Activated T-cell treated with anti-CD3 and anti-CD28 coated beads, Interleukin-2, amount 50 U/mL, for 72 hours (primary cell): ENCODE data around the gene SCG5. TPM values are rescaled to one million over a fixed set of nuclear protein-coding genes. Genes with fewer than 3 reads are reported as not detected.

Experiments used
- ATAC-seq, 2 donors: fragments of 150-1000 bp; cut with Tn5 transposase; replicated peaks in 1 of 2; 2 replicates each; pipeline ENCODE4 v1.10.0; 2021; ENCODE audit warnings: moderate library complexity in 2 of 2, mild to moderate bottlenecking in 1 of 2
- DNase-seq, 2 donors: peaks; one replicate each; pipeline ENCODE4 v3.0.0; 2021 to 2022; ENCODE audit warnings: mixed read lengths in 1 of 2
- H3K27ac Mint-ChIP-seq: one replicate; pipeline ENCODE4 v1.8.0; 2022; ENCODE audit warnings: mild to moderate bottlenecking, moderate library complexity, mixed read lengths
- H3K27me3 Mint-ChIP-seq: one replicate; pipeline ENCODE4 v1.8.0; 2022; ENCODE audit warnings: low read depth, mixed read lengths
- H3K36me3 Mint-ChIP-seq, 2 donors: one replicate each; pipeline ENCODE4 v1.8.0; 2022; ENCODE audit warnings: mixed read lengths in 2 of 2, mild to moderate bottlenecking in 1 of 2; ENCODE audit not compliant: insufficient read depth in 2 of 2
- H3K4me1 Mint-ChIP-seq: one replicate; pipeline ENCODE4 v1.8.0; 2022; ENCODE audit warnings: low read depth, mixed read lengths
- H3K4me3 Mint-ChIP-seq, 2 donors: one replicate each; pipeline ENCODE4 v1.8.0; 2022; ENCODE audit warnings: mild to moderate bottlenecking in 2 of 2, mixed read lengths in 2 of 2, moderate library complexity in 2 of 2
- H3K9me3 Mint-ChIP-seq, 2 donors: one replicate each; pipeline ENCODE4 v1.8.0; 2022; ENCODE audit warnings: mixed read lengths in 2 of 2
- total RNA-seq, 2 donors: library from RNA; stranded (reverse); gene quantifications; one replicate each; pipeline ENCODE4 v1.2.3, GENCODE V29; 2022

Gene SCG5
- total RNA-seq, 2 donors from 2014 or later: 3.5 to 4.7 TPM

DNA sequence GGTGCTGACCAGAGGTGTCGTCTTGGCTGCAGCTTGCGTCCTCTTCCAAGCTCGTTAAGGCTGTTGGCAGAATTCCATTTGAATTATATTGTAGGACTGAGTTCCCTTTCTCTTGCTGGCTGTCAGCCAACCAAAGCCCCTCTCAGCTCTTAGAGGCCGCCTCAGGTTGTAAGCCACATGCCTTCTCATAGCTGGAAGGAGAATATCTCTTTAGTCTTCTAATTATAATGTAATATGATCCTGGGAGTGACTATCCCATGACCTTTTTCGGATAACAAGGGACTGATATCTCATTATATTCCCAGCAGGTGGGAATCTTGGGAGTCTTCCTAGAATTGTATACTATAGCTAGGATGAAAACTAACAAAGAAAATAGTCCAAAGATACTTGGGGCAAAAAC, 4.8 kb downstream of the SCG5 start:
- DNase-seq (no peak), ATAC-seq (no peak)
- Mint-ChIP-seq H3K27ac (no peak overlapping the region), H3K4me1 (peaks cover 8% of the 10 kb centered on the region), H3K4me3 (no peak overlapping the region), H3K27me3 (peaks cover 5% of the 10 kb centered on the region), H3K36me3 (peaks cover 3 to 6% of the 10 kb centered on the region in 2 donors), H3K9me3 (no peaks in the 10 kb centered on the region)

DNA sequence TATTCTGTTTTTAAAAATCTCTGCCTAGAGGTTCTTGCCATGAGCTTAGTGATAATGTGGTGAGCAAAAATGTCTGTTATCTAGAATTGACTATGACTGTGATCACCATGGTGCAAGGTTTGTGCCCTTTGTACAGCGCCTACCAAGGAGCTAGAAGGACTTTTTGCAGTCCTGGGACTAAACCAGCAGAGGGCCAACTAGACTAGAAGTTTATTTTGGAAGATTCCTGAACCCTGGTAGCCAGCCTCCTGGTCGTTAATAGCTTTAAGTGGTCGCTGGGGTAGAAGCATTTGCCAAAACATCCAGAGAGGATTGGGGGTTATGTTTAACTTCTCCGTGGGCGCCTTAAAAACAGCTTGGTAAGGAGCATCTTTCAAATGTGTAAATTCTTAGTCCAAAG, 7.8 kb downstream of the SCG5 start:
- no peak for DNase-seq
- H3K27ac Mint-ChIP-seq: no peak overlapping the region
- H3K4me1 Mint-ChIP-seq: peaks cover 6% of the 10 kb centered on the region
- H3K9me3 Mint-ChIP-seq: no peaks in the 10 kb centered on the region
- H3K27me3 Mint-ChIP-seq: no peaks in the 10 kb centered on the region
- peaks cover 2 to 5% of the 10 kb centered on the region in 2 donors for H3K36me3 Mint-ChIP-seq
- H3K4me3 Mint-ChIP-seq: no peak overlapping the region
- ATAC-seq: no peak

DNA sequence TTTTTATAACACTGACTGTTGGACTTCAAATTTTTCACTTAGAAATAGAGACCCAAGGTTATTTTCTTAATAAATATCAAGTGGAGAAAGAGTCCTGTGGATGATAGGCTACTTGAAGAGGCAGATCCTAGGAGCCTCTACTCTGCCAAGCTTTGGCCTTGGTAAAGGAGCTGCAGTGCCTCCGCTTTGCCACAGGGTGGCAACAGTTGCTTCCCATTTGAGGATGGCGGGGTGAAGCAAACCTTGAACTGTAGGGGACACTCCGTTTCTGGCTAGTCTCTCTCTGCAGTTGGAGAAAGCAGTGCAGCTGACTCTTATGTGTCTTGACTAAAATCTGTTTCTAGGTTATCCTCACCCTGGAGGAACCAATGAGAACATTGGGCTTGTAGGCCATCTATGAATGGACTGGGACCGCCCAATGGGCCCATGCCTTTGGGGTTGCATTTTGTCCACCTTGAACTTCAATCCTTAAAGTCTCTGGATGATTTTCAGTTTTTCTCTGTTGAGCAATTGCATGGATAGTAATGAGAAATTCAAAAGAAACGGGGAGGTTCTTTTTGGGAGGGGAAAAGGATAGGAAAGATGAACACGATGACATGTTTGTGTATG, 9.8 kb downstream of the SCG5 start:
- ATAC-seq (peak; percentile 73 to 78), DNase-seq (peak; percentile 43 to 49)
- Mint-ChIP-seq H3K36me3 (peaks cover 2 to 3% of the 10 kb centered on the region in 2 donors), H3K27me3 (no peaks in the 10 kb centered on the region), H3K27ac (no peak overlapping the region), H3K4me1 (peaks cover 6% of the 10 kb centered on the region), H3K4me3 (no peak overlapping the region), H3K9me3 (no peaks in the 10 kb centered on the region)

DNA sequence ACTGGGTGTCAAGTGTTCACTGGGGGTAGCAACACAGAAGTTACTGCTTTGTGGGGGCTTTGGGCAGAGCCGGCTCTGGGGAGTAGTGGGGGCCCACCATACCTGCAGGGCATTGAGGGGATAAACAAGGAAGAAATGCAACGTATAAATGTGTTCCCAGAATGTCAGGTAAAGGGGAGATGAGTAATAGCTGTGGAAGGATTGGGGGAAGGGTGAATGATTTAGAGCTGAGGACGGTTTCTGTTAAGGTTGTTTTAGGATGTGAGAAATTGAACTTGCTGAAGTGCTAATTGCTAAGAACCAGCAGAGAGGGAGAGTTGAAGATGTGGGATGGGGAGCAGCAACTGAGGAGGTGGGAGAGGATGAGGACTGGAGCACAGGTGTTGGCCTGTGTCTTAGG, 10.7 kb downstream of the SCG5 start:
- Mint-ChIP-seq H3K27me3 (no peaks in the 10 kb centered on the region), H3K9me3 (no peaks in the 10 kb centered on the region), H3K36me3 (peaks cover 2 to 3% of the 10 kb centered on the region in 2 donors), H3K4me1 (peaks cover 7% of the 10 kb centered on the region), H3K27ac (no peak overlapping the region), H3K4me3 (no peak overlapping the region)
- ATAC-seq (no peak), DNase-seq (no peak)

DNA sequence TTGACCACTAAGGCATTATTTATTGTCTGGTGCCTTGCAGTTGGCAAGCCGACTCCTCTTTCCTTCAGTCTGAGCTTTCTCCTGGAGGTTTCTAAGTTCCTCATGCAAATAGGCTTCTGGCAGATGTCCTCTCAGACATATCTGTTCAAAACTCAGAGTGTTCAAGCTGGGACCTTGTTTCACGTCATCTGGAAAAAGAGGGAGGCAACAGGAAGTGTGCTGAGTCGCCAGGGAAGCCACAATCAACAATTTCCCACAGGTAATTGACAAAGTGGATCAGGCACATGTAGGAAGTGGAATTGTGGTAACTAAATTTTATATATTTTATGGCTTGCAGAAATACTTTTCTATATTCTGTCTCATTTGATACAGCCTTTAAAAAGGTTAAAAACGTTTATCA, 14.6 kb downstream of the SCG5 start:
- H3K27me3 Mint-ChIP-seq: no peaks in the 10 kb centered on the region
- H3K27ac Mint-ChIP-seq: no peak overlapping the region
- no peaks in the 10 kb centered on the region for H3K9me3 Mint-ChIP-seq
- no peak overlapping the region for H3K4me3 Mint-ChIP-seq
- ATAC-seq (no peak), DNase-seq (no peak)
- peaks cover 12% of the 10 kb centered on the region for H3K4me1 Mint-ChIP-seq
- H3K36me3 Mint-ChIP-seq: no peaks in the 10 kb centered on the region

DNA sequence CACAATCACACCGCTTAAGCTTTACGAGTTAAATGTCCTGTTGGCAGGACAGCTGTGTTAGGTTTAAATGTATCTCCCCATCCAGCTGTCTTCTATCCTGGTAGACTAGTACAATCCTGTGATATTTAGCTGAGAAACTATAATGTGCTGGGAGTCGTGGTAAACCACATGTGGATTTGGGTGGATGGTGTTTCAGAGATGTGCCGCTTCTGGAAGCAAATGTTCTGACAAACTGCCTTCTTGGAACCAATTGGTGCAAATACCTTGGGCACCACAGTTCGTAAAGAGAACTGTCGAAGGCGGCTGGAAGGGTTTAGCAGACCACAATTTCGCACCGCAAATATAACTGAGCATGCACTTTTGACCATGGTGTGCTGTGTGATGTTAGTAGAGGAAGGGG, 15.0 kb downstream of the SCG5 start:
- DNase-seq: no peak
- Mint-ChIP-seq H3K27ac (no peak overlapping the region), H3K4me1 (peaks cover 8% of the 10 kb centered on the region), H3K27me3 (no peaks in the 10 kb centered on the region), H3K9me3 (no peaks in the 10 kb centered on the region), H3K36me3 (no peaks in the 10 kb centered on the region), H3K4me3 (no peak overlapping the region)
- ATAC-seq: no peak

DNA sequence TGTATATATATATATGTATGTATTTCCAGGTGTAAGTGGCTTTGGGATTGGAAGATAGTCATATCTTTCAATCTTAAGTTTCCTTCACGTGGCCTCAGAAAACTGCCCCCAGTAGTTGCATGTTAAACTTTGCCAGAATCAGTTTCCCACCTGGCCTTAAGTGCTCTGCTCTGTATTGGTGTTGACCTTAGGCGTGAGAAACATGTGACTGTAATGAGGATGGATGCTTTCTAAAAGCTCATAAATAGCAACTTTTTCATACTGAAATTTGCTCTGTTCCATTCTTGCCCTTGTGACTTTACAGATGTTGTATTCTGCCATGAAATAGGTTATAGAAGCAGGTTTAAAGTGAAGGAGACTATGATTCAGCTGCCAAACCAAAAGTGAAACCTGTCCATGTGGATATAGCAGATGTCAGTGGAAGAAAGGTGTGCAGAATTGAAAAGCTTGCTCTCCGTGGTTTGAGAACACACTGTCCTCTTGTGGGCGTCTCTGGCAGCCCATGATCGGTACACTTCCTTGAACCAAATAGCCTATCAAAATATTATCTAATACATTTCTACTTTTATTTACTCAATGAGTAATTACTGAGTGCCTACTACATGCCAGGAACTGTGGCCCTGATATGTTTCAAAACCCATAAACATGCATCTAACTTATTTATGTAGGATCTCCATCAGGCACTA, 15.8 kb downstream of the SCG5 start:
- H3K27ac Mint-ChIP-seq: no peak overlapping the region
- no peak overlapping the region for H3K4me3 Mint-ChIP-seq

DNA sequence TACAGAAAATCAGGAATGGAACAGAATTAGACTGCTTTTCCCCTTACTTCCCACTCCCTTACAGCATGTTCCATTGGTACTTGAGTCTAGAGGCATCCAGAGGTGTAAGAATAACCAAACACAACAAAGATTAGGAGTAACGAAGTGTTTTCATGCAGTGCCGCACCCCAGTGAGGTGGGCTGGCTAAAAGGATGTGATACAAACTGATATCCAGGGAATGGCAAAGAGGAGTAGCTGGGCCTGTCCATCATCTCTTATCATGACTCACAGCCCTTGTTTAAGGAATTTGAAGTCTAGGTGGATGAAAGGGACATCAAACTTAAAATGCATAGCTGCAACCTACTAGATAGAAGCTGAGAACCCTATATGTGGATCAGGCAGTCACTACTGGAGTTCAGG, 16.4 kb downstream of the SCG5 start:
- no peak overlapping the region for H3K27ac Mint-ChIP-seq
- no peak overlapping the region for H3K4me3 Mint-ChIP-seq
- H3K27me3 Mint-ChIP-seq: no peaks in the 10 kb centered on the region
- peaks cover 0 to 2% of the 10 kb centered on the region in 2 donors for H3K36me3 Mint-ChIP-seq
- peaks cover 7% of the 10 kb centered on the region for H3K4me1 Mint-ChIP-seq
- DNase-seq (no peak), ATAC-seq (no peak)
- no peaks in the 10 kb centered on the region for H3K9me3 Mint-ChIP-seq

More for the DNA sequence above, 15.8 kb downstream of the SCG5 start:
- H3K4me1 Mint-ChIP-seq: peaks cover 7% of the 10 kb centered on the region
- H3K27me3 Mint-ChIP-seq: no peaks in the 10 kb centered on the region
- H3K9me3 Mint-ChIP-seq: no peaks in the 10 kb centered on the region
- no peaks in the 10 kb centered on the region for H3K36me3 Mint-ChIP-seq
- ATAC-seq (peak; percentile 37 to 48), DNase-seq (no peak)

DNA sequence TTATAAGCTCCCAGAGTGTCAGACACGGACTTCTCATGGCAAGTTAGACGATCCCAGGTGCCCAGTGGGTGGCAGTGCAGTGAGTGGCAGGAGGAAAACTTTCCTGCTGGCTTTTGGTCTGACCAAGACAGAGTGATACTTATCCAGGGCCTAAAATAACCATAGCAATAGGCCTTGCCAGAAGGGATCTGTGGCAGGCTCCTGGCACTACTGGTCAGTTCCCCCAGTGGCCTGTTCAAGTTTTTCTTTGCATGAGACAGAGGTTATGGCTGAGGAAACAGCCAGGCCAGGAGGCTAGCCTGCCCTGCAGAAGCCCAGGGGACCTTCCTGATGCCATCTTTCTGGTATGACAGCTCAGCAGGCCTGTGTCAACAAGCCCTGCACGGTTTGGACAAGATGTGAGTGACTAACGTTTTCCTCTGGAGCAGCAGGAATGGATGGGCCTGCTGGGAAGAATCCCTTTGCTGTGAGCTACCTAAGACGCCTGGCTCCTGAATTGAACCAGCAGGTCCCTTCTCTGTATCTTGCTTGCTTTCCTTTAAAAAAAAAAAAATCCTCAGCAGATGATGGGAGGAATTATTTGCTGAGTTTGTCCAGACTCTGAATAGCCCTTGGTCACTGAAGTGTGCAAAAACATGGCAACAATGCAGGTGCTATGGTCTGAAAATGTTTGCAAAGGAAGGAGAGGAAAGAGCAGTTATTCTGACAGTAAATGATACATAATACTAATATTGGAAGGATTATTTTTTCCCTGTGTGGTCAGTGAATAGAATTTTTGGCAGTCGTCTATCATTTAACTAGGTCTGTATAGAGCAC, 18.0 kb downstream of the SCG5 start:
- no peaks in the 10 kb centered on the region for H3K27me3 Mint-ChIP-seq
- ATAC-seq (no peak), DNase-seq (no peak)
- peaks cover 0 to 2% of the 10 kb centered on the region in 2 donors for H3K36me3 Mint-ChIP-seq
- H3K4me3 Mint-ChIP-seq: no peak overlapping the region
- H3K9me3 Mint-ChIP-seq: no peaks in the 10 kb centered on the region
- H3K4me1 Mint-ChIP-seq: peaks cover 7% of the 10 kb centered on the region
- H3K27ac Mint-ChIP-seq: no peak overlapping the region

DNA sequence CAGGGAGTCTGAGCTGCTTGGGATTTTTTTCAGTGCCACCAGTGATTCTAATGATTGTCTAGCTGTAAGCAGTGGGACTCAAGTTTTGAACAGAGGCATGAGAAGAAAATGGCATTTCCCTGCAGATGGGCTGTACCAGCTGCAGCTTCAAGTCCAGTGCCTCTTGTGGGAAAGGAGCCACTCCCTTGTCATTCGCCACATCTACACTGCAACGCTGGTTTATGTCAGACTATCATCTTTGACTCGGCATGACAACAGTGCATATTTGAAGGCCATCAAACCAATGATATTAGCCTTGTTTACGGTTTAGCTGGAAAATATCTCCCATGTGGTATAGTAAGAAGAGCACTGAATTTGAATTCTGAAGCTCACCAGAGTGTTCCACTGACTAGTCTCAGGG, 22.2 kb downstream of the SCG5 start:
- DNase-seq: no peak
- H3K27me3 Mint-ChIP-seq: no peaks in the 10 kb centered on the region
- H3K4me3 Mint-ChIP-seq: no peak overlapping the region
- no peaks in the 10 kb centered on the region for H3K4me1 Mint-ChIP-seq
- H3K27ac Mint-ChIP-seq: no peak overlapping the region
- no peak for ATAC-seq
- peaks cover 0 to 2% of the 10 kb centered on the region in 2 donors for H3K36me3 Mint-ChIP-seq
- H3K9me3 Mint-ChIP-seq: no peaks in the 10 kb centered on the region

DNA sequence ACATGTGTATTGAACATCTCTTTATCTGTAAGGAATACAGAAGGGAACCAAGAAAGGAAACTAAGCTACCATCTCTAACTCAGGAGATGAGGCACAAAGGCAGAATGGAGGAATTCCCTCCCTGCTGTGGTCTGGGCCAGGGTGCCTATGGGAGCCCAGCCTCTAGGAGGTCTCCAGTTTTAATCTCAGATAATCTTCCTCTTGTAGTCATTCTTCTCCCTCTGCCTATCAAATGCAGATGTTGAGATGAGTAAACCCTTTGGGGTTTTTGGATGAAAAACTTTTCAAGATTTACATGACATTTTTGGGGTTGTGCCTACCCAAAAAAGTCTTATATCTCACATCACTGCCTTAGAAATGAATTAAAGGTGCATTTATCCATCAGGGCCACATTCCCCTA, 23.3 kb downstream of the SCG5 start:
- H3K27ac Mint-ChIP-seq: no peak overlapping the region
- DNase-seq (no peak), ATAC-seq (no peak)
- H3K36me3 Mint-ChIP-seq: peaks cover 0 to 2% of the 10 kb centered on the region in 2 donors
- no peaks in the 10 kb centered on the region for H3K9me3 Mint-ChIP-seq
- H3K27me3 Mint-ChIP-seq: no peaks in the 10 kb centered on the region
- no peaks in the 10 kb centered on the region for H3K4me1 Mint-ChIP-seq
- H3K4me3 Mint-ChIP-seq: no peak overlapping the region

DNA sequence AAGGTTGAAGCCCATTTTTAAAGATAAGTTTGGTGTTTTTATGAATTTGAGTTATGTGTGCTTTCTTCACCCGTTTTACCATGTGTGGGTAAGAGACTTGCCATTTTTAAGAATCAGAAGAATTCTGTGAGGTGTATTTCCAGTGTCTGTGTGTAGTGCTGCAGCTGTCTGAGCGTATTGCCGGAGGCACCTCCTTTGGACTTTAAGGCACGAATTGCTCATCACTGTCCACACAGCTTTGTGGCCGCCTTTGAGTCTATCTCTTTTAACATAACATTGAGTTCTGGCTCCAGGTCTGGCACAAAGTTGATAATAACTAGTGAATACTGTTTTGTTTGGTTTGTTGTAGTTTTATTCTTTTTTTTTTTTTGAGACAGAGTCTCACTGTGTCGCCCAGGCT, 25.8 kb downstream of the SCG5 start:
- H3K27me3 Mint-ChIP-seq: no peaks in the 10 kb centered on the region
- ATAC-seq (no peak), DNase-seq (no peak)
- H3K36me3 Mint-ChIP-seq: peaks cover 0 to 2% of the 10 kb centered on the region in 2 donors
- no peak overlapping the region for H3K4me3 Mint-ChIP-seq
- H3K9me3 Mint-ChIP-seq: no peaks in the 10 kb centered on the region
- H3K27ac Mint-ChIP-seq: no peak overlapping the region
- H3K4me1 Mint-ChIP-seq: no peaks in the 10 kb centered on the region

DNA sequence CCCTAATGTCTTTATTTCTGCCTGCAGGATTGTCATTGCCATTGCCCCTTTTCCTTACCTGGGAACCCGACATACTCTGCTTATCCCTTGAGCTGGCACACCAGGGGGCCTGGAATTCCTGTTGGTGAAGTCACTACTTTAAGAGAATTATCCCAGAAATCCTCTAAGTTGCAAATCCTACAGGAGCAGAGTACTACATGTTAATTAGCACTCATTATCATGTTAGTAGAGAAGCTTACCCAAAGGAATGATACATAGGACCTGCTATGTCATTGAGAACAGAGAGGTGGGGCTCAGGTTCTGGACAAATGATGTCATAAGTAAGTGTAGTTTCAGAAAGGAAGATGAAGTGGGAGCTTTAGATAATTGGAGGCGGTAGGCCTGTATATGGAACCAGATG, 27.4 kb downstream of the SCG5 start:
- H3K36me3 Mint-ChIP-seq: no peaks in the 10 kb centered on the region
- no peak overlapping the region for H3K27ac Mint-ChIP-seq
- ATAC-seq: no peak
- no peaks in the 10 kb centered on the region for H3K9me3 Mint-ChIP-seq
- no peaks in the 10 kb centered on the region for H3K27me3 Mint-ChIP-seq
- H3K4me1 Mint-ChIP-seq: no peaks in the 10 kb centered on the region
- DNase-seq: no peak
- no peak overlapping the region for H3K4me3 Mint-ChIP-seq
